HG03469 (cell line): ENCODE results near the gene MSI2.

ENCODE experiments used
- ATAC-seq: cut with Tn5 transposase; IDR thresholded peaks from one replicate; pipeline ENCODE4 v1.9.1; 2021; ENCODE audit warnings: mild to moderate bottlenecking, moderate library complexity, moderate number of reproducible peaks; ENCODE audit not compliant: unreplicated experiment

The MSI2 gene

GRCh38 chr17:57468932-57469775 is 212.8 kb downstream of the MSI2 start:
- ATAC-seq: no peak

GRCh38 chr17:57470906-57471305 is 214.6 kb downstream of the MSI2 start:
- ATAC-seq: no peak

DNA sequence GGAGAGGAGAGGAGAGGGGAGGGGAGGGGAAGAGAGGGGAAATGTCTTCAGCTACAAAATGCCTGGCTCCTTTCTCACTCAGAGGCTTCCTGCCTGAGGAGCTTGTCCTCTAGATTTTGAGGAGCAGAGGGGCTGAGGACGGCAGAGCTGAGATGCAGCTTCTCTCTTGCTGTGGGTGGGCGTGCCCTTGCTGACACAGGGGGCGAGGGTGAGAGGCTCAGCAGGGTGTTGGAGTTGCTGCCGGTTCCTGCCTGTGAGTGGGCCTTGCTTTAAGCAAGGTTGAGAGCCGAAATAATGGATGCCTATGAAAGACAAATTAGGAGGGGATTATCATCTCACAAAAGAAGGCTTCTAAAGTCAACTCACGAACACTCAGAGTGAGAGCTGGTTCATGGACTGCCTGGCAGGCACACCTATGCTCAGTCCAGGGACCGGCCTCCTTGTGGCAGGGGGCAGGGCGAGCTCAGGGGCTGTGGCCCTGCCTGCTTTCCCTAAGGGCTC is 215.6 kb downstream of the MSI2 start:
- ATAC-seq: no peak

DNA sequence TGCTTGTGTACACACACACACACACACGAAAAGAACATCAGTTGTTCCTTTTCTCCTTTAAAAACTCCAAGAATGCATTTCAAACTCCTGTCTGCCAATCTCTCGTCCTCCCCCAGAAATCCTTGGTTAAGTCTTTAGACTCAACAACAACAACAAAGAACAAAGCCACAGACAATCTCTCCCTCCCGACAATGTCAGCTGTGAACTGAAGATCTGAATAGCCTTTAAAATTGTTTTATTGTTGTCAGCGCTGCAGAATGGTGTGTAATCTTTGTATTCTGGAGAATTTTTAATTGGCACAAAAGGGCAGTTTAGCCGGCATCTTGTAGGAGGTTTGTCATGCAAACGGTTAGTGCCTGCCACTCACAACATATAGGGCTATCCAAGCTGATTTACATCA is 219.5 kb downstream of the MSI2 start:
- no peak for ATAC-seq

DNA sequence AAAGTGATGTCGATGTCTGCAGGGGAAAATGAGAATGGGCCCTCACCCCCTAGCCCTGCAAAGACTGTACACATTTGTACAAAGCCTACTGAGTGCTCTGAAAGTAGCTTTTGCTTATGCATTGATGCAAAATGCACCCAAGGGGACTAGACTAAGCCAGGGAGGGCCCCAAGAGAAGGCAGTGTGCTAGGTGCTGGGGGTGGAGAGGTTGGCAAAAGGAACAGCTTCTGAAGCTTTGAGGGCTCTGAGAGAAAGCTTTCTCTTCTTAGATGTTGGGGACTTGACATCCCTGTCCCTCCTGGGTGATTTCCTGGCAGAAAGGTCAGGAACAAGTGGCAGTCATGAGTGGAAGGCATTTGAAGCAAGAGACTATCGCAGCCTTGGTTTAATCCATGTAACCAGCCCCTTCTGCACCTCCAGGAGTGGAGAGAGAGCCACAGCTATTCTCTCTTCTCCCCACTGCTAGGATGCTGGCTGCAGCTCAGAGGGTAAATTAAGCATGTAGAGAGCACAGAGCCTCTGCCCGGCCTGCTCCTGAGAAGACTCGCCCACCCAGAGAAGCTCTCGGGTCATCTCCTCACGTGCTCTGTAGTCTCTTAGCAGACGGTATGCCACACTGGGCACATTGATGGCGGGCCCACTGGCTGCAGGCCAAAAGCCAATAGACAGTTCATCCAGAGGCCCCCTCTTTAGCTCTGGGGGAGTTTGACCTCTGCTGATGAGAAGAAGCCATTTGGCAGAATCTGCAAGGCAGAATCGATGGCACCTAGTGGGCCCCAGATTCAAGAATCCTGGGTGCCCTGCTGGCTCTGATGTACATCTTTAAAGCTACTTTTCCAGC is 221.4 kb downstream of the MSI2 start:
- ATAC-seq: no peak

DNA sequence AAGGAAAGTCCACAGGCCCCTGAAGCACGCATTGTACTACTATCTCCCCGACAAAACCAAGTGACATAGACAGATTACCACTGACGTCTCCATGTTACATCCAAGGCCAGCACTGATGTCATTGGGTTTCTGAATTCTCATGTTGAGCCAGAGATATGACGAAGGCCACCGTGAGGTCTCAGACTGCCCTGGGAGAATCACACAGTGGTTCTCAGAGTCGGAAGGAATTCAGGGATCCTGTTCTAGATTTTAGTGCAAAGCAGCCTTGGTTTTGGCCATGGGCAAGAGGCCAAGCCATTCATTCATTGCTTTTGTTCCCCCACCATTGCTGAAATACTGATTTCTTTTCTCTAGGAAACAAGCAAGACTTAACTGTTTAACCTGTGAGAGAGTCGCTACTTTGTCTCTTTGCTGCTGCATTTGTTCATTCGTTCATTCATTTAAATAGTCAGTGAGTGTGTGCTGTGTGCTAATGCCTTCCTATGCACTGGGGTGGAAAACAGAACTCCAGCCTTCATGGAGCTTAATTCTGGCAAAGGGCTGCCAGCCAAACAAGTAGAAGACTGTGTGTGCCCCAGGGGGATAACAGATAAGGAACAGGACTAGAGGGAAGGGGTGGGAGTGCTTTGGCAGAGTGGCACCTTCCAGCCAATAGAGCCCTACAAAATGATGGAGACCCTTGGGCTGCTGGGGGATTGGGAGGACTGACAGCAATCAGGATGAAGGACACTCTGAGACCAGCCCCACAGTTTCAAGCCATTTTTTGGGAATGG is 222.3 kb downstream of the MSI2 start:
- ATAC-seq: no peak

GRCh38 chr17:57480438-57481196 is 224.3 kb downstream of the MSI2 start:
- no peak for ATAC-seq

DNA sequence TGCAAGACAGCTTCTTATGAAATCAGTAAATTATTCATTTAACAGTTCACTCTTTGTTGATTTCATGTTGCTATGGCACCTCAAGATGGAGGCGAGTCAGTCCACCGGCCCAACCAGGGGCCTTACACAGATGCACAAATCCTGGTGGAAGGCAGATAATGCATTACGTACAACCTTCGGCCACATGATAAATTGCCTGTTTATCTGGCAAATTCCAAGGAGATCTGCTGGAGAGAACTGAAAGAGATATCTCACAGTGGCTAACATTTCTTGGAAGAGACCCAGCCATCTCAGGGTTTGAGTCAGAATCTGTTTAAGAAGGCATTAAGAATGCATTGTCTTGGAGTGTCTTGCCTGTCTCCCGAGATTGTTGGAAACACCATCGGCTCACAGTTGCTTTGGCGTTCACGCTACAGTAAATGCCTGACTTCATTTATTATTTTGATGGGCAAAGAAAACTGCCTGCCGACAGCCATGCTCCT is 225.6 kb downstream of the MSI2 start:
- no peak for ATAC-seq

- ATAC-seq: no peak
These were observed 226.3 kb downstream of the MSI2 start for GRCh38 chr17:57482657-57483056.

DNA sequence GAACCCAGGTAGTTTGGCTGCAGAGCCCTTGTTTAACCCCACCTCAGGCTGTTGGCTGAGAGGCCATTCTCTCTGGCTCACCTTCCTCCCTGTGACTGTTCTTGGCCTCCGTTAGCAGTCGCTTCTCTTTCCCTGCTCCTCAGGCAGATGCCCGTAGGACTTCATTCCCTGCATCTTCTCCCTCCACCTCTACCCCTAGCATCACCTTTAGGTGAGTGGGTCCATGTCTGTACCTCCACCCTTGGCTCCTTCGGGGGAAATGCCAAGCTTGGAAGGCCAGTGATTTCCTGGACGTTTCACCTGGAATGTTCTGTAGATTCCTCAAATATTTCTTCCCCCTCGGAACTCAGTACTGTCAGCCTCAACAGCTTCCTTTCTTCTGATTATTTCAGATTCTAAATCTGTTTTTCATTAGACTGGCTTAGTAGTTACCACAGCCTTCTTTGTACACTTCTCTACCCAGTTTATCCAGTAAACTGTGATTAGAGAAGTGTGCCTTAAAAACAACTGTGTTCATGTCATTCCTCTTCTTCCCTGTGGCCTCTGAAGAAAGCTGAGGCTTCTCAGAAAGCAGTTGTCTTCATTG is 227.9 kb downstream of the MSI2 start:
- ATAC-seq: no peak

DNA sequence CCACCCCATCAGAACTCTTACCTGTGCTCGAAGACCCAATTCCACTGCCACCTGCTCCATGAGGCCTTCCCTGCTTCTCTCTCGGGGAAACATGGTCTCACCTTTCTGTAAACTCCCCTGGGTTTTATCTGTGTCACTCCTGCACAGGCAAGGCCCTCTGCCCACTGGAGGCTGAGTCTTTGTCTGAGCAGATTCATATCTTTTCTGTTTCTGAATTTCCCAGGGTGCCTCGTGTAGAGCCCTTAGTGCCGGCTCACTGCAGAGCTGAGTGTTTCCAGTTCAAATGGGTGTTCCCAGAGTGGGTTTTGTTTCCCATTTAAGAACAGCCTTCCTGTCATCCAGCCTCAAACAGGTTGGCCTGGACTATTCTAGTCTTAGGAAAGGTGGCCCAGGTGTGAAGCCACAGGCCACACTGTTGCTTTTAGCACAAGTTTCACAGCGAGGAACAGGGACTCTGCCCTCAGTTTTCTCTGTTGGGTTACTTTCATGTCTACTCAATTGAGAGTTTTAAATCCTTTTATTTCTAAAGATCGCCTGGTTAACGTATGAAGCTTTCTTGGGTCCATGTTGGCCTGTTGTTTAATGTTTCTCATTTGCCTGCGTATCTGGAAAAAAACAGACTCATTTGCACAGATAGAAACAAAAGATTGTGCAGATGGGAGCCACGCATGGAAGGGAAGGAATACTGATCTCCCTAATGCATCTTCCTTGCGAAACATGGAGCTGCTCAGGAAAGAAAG is 228.7 kb downstream of the MSI2 start:
- ATAC-seq: no peak

GRCh38 chr17:57485566-57485865 is 229.2 kb downstream of the MSI2 start:
- ATAC-seq: no peak

GRCh38 chr17:57485916-57486881 is 229.9 kb downstream of the MSI2 start:
- no peak for ATAC-seq

DNA sequence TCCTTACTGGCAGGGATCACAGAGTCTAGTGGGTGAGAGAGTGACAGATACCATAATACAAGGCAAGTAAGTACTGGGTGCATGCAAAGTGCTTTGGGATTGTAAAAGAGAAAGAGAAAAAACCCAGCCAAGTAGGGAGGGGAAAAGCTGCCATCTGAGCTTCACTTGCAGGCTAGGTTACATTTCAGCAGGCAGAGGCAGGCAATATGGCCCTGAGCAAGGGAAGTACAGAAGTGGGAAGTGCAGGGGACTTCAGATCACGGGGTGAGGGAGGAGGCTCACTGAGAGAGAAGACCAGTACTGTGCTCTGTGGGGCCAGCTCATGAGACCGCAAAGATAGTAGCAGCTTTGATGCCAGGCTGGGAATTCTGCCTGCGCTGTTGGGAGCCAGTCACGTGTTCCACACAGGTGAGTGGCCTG is 230.6 kb downstream of the MSI2 start:
- no peak for ATAC-seq

DNA sequence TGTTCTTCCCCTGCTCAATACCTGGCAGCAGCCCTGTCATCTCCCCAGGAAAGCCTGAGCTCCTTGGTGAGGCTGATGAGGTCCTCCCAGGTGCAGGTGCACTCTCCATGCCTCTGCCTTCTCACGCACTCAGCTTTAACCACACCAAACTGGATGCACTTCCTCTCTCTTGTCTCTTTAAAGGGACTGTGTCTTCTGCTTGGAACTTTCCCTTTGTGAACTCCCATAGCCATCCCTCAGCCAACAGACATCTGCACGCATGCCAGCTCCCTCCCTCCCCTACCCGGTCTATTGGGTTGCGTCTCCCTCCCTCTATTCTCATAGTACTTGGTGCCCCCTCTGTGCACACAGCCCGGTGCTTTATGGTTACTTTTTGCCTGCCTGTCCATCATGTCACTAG is 231.2 kb downstream of the MSI2 start:
- ATAC-seq: no peak

DNA sequence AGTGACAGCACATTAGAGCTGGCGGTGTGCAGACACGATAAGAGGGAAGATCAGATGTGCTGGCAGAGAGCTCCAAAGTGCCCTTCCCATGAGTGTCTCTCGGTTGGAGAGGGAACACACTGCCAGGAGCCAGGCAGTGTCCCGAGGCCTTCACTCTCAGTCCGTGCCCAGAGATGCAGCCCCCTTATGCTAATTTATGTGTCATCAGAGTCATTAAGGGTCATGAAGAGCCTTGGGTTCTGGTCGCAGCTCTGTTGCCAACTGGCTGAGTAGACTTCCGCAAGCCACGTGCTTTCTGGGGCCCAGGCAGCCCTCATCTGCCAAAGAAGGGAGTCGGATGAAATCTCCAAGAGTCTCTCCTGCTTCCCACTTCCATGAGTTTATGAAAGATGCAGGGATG is 232.5 kb downstream of the MSI2 start:
- ATAC-seq: no peak

- no peak for ATAC-seq
These were observed 233.0 kb downstream of the MSI2 start for GRCh38 chr17:57489321-57489720.
